Measurements from ENCODE around the gene NPC2.
A peak's percentile ranks its signal among the peaks of the same experiment; 100 is the strongest.

The NPC2 gene

DNA sequence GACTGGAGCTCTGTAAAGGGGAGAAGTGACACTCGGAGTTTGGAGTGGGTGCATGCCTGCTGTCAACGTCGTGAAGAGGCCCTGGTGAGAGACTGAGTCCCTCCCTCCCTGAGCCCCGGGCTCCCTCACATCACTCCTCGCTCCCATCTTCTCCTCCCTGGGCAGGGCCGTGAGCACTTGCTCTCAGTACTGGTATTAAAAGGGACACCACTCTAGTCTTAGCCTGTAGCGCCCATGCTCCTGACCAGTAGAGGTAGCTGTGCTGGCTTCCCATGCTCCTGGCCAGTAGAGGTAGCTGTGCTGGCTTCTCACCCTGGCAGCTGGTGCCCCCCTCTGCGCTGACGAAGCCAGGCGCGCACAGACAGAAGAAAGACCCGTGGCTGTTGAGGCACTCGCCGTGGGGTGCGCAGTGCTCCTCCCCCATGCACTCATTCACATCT lies 15.2 kb upstream of the NPC2 start:
- ChIA-PET POLR2A (no interaction called here), CTCF (interaction anchor here (0.6 to 2.3 kb wide), 9 partner anchors 11 to 292 kb away, joined by 3 to 8 read pairs (median 3); no protein-coding TSS in a partner anchor)
- Histone ChIP-seq H3K27me3 (replicated peaks in 2 of 5; ENCODE audit: control insufficient read depth in 4 of 5, insufficient read depth in 5 of 5, low read length in 4 of 5) (no peaks in the 10 kb centered on the region), H3K27ac (ENCODE audit: insufficient read depth in 1 of 2, low read depth in 1 of 2, low read length in 2 of 2, poor library complexity in 1 of 2, severe bottlenecking in 2 of 2) (no peak overlapping the region), H3K9me3 (ENCODE audit: control extremely low read depth in 1 of 5, control insufficient read depth in 4 of 5, insufficient read depth in 2 of 5, low read depth in 1 of 5, low read length in 4 of 5) (no peaks in the 10 kb centered on the region), H3K36me3 (ENCODE audit: control insufficient read depth in 4 of 4, insufficient read depth in 4 of 4, low read length in 3 of 4) (no peaks in the 10 kb centered on the region), H3K4me1 (ENCODE audit: control extremely low read depth in 1 of 4, control insufficient read depth in 4 of 4, insufficient read depth in 4 of 4, low read length in 3 of 4) (peaks cover 0 to 3% (median 1%) of the 10 kb centered on the region in 4 experiments), H3K4me3 (ENCODE audit: control insufficient read depth in 1 of 7, extremely low read depth in 1 of 7, insufficient read depth in 4 of 7, low read depth in 2 of 7, low read length in 6 of 7) (no peak overlapping the region)
- DNase-seq = peak; percentile 56 to 75 (median 69)
- 35% methylated on average over 2 of the region's 15 CpGs for WGBS (ENCODE audit: insufficient coverage)

DNA sequence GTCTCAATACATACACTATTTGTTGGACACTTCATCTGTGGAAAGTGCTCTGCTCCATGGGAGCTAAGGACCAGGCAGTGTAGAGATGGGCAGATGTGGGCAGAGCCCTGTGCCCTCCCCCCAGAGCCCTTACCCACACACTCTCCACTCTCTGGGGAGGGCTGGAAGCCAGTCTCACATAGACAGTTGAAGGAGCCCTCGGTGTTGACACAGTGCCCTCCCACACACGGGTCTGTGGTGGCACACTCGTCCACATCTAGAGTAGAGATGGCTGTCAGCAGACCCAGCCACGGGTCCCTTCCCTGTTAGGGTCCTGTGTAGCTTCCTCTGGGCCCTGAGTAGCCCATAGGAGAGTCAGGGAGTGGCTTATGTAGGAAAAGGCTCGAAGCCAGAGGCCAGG lies 14.7 kb upstream of the NPC2 start:
- 83% methylated on average over 4 of the region's 5 CpGs for WGBS (ENCODE audit: insufficient coverage)
- no peak for DNase-seq
- POLR2A ChIA-PET = no interaction called here
- no peaks in the 10 kb centered on the region for H3K9me3 ChIP-seq (ENCODE audit: control extremely low read depth in 1 of 5, control insufficient read depth in 4 of 5, insufficient read depth in 2 of 5, low read depth in 1 of 5, low read length in 4 of 5)
- H3K27me3 ChIP-seq (replicated peaks in 2 of 5; ENCODE audit: control insufficient read depth in 4 of 5, insufficient read depth in 5 of 5, low read length in 4 of 5) = no peaks in the 10 kb centered on the region
- CTCF ChIA-PET = interaction anchor here (0.6 to 2.3 kb wide), 4 partner anchors 10 to 293 kb away, joined by 3 to 8 read pairs (median 3); no protein-coding TSS in a partner anchor
- H3K4me1 ChIP-seq (ENCODE audit: control extremely low read depth in 1 of 4, control insufficient read depth in 4 of 4, insufficient read depth in 4 of 4, low read length in 3 of 4) = peaks cover 0 to 3% (median 1%) of the 10 kb centered on the region in 4 experiments
- H3K36me3 ChIP-seq (ENCODE audit: control insufficient read depth in 4 of 4, insufficient read depth in 4 of 4, low read length in 3 of 4) = no peaks in the 10 kb centered on the region
- no peak overlapping the region for H3K27ac ChIP-seq (ENCODE audit: insufficient read depth in 1 of 2, low read depth in 1 of 2, low read length in 2 of 2, poor library complexity in 1 of 2, severe bottlenecking in 2 of 2)
- no peak overlapping the region for H3K4me3 ChIP-seq (ENCODE audit: control insufficient read depth in 1 of 7, extremely low read depth in 1 of 7, insufficient read depth in 4 of 7, low read depth in 2 of 7, low read length in 6 of 7)

DNA sequence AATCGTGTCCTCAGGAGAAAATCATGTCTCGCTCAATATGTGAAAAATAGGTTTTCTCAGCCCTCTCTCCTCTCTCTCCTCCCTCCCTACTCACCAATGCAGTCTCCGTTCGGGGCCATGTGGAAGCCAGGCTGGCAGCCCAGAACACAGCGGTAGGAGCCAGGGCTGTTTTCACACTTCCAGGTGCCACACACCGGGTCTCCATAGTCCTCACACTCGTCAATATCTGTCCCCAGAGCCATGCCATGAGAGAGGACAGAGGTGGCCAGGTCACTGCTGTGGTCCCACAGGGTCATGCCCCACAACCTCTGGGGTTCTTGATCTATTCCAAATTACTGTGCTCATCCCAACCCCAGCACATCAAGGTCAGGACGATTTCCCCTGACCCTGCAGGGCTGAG lies 14.0 kb upstream of the NPC2 start:
- WGBS (ENCODE audit: insufficient coverage) = 94% methylated on average over 6 of the region's 8 CpGs
- ChIA-PET CTCF (interaction anchor here (0.6 kb wide), 1 partner anchor 148 kb away, joined by 3 read pairs; no protein-coding TSS in a partner anchor), POLR2A (no interaction called here)
- H3K27ac ChIP-seq (ENCODE audit: insufficient read depth in 1 of 2, low read depth in 1 of 2, low read length in 2 of 2, poor library complexity in 1 of 2, severe bottlenecking in 2 of 2) = no peak overlapping the region
- peaks cover 0 to 3% (median 1%) of the 10 kb centered on the region in 4 experiments for H3K4me1 ChIP-seq (ENCODE audit: control extremely low read depth in 1 of 4, control insufficient read depth in 4 of 4, insufficient read depth in 4 of 4, low read length in 3 of 4)
- H3K27me3 ChIP-seq (replicated peaks in 2 of 5; ENCODE audit: control insufficient read depth in 4 of 5, insufficient read depth in 5 of 5, low read length in 4 of 5) = no peaks in the 10 kb centered on the region
- DNase-seq = no peak
- H3K4me3 ChIP-seq (ENCODE audit: control insufficient read depth in 1 of 7, extremely low read depth in 1 of 7, insufficient read depth in 4 of 7, low read depth in 2 of 7, low read length in 6 of 7) = no peak overlapping the region
- no peaks in the 10 kb centered on the region for H3K36me3 ChIP-seq (ENCODE audit: control insufficient read depth in 4 of 4, insufficient read depth in 4 of 4, low read length in 3 of 4)
- no peaks in the 10 kb centered on the region for H3K9me3 ChIP-seq (ENCODE audit: control extremely low read depth in 1 of 5, control insufficient read depth in 4 of 5, insufficient read depth in 2 of 5, low read depth in 1 of 5, low read length in 4 of 5)

DNA sequence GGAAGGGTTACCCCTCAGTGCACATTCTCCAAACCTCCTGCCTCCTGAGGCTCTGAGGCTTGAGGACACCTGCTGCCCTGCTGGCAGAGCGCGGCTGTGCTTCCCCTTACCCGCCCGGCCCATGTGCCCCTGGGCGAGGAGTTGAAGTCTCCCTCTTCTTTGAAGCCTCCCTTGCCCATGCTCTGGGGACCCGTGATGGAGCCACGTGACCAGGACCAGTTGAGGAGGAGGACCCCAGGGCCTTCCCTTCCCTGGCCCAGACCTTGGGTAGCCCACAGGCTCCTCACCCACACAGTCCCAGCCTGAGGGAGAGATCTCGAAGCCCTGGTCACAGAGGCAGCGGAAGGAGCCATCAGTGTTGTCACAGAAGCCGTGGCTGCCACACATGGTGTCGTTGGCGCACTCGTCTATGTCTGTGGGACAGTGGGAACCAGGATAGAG lies 13.3 kb upstream of the NPC2 start:
- ChIA-PET POLR2A (no interaction called here), CTCF (no interaction called here)
- DNase-seq = peak in 1 of 3 donors; percentile 30
- H3K27me3 ChIP-seq (replicated peaks in 2 of 5; ENCODE audit: control insufficient read depth in 4 of 5, insufficient read depth in 5 of 5, low read length in 4 of 5) = no peaks in the 10 kb centered on the region
- H3K4me1 ChIP-seq (ENCODE audit: control extremely low read depth in 1 of 4, control insufficient read depth in 4 of 4, insufficient read depth in 4 of 4, low read length in 3 of 4) = peaks cover 0 to 4% (median 1%) of the 10 kb centered on the region in 4 experiments
- WGBS (ENCODE audit: insufficient coverage) = 94% methylated on average over 7 of the region's 13 CpGs
- no peaks in the 10 kb centered on the region for H3K36me3 ChIP-seq (ENCODE audit: control insufficient read depth in 4 of 4, insufficient read depth in 4 of 4, low read length in 3 of 4)
- H3K27ac ChIP-seq (ENCODE audit: insufficient read depth in 1 of 2, low read depth in 1 of 2, low read length in 2 of 2, poor library complexity in 1 of 2, severe bottlenecking in 2 of 2) = no peak overlapping the region
- no peak overlapping the region for H3K4me3 ChIP-seq (ENCODE audit: control insufficient read depth in 1 of 7, extremely low read depth in 1 of 7, insufficient read depth in 4 of 7, low read depth in 2 of 7, low read length in 6 of 7)
- no peaks in the 10 kb centered on the region for H3K9me3 ChIP-seq (ENCODE audit: control extremely low read depth in 1 of 5, control insufficient read depth in 4 of 5, insufficient read depth in 2 of 5, low read depth in 1 of 5, low read length in 4 of 5)

DNA sequence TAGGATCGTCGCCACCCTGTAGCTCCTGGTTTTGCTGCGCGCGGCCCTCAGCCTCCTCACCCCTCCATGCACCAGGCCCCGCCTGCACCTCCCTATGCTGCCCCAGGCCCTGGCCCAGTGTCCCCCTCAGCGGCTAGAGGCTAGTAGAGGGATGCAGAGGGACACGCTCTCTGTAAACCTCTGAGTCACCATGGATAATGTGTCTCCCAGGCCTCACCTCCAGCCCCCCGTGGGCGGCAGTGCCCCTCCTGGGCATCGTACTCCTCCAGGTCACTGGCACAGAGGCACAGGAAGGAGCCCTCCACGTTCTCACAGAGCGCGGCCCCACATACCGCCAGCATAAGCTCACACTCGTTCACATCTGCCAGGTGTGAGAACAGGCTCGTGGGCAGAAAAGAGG lies 12.7 kb upstream of the NPC2 start:
- Histone ChIP-seq H3K27me3 (replicated peaks in 2 of 5; ENCODE audit: control insufficient read depth in 4 of 5, insufficient read depth in 5 of 5, low read length in 4 of 5) (no peaks in the 10 kb centered on the region), H3K27ac (ENCODE audit: insufficient read depth in 1 of 2, low read depth in 1 of 2, low read length in 2 of 2, poor library complexity in 1 of 2, severe bottlenecking in 2 of 2) (no peak overlapping the region), H3K36me3 (ENCODE audit: control insufficient read depth in 4 of 4, insufficient read depth in 4 of 4, low read length in 3 of 4) (no peaks in the 10 kb centered on the region), H3K4me1 (ENCODE audit: control extremely low read depth in 1 of 4, control insufficient read depth in 4 of 4, insufficient read depth in 4 of 4, low read length in 3 of 4) (peaks cover 0 to 4% (median 1%) of the 10 kb centered on the region in 4 experiments), H3K9me3 (ENCODE audit: control extremely low read depth in 1 of 5, control insufficient read depth in 4 of 5, insufficient read depth in 2 of 5, low read depth in 1 of 5, low read length in 4 of 5) (no peaks in the 10 kb centered on the region), H3K4me3 (ENCODE audit: control insufficient read depth in 1 of 7, extremely low read depth in 1 of 7, insufficient read depth in 4 of 7, low read depth in 2 of 7, low read length in 6 of 7) (no peak overlapping the region)
- WGBS (ENCODE audit: insufficient coverage) = 95% methylated on average over 13 of the region's 17 CpGs
- DNase-seq = no peak
- POLR2A ChIA-PET = no interaction called here
- CTCF ChIA-PET = interaction anchor here (1.1 kb wide), 1 partner anchor 140 kb away, joined by 3 read pairs; no protein-coding TSS in a partner anchor

DNA sequence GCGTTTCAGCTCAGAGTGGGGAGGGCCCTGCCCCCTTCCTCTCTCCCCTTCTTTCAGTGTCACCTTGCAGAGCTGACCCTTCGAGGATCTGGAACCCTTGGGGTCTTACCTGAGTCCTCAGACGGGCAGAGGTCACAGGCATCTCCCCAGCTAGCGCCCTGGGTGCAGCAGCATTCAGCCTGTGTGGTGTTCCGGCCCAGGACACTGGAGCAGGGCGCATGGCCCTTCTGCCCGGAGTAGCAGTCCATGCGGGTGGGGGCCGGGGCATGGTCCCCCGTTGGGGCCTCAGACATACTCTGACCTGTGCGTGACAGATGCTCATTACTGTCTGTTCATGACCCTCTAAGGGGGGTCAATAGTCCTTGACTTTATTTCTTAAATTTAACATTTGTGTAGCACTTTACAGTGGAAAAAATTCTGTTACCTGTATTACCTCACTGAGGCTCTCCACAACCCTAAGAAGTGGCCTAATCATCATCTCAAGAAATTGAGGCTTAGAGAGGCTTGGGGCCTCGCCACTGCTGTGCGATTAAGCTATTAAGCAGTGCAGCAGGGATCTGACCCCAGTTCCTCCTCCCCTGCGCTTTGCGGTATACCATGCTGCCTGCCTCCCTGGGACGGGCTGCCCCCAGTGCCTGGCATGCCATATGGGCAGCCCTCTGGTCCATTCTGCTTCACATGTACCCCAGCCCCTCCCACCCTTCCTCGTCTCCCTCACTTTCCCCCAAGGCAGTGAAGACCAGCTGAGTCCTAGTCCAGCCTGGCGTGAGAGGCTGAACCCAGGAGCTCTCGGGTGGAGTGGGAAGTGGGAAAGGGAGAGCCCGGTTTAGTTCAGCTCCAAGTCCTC lies 12.0 kb upstream of the NPC2 start:
- ChIA-PET CTCF (interaction anchor here (0.6 to 1.8 kb wide), 5 partner anchors 13 to 140 kb away, joined by 3 to 4 read pairs (median 3); no protein-coding TSS in a partner anchor), POLR2A (no interaction called here)
- H3K27ac ChIP-seq (ENCODE audit: insufficient read depth in 1 of 2, low read depth in 1 of 2, low read length in 2 of 2, poor library complexity in 1 of 2, severe bottlenecking in 2 of 2) = no peak overlapping the region
- H3K9me3 ChIP-seq (ENCODE audit: control extremely low read depth in 1 of 5, control insufficient read depth in 4 of 5, insufficient read depth in 2 of 5, low read depth in 1 of 5, low read length in 4 of 5) = no peaks in the 10 kb centered on the region
- DNase-seq = no peak
- no peak overlapping the region for H3K4me3 ChIP-seq (ENCODE audit: control insufficient read depth in 1 of 7, extremely low read depth in 1 of 7, insufficient read depth in 4 of 7, low read depth in 2 of 7, low read length in 6 of 7)
- no peaks in the 10 kb centered on the region for H3K36me3 ChIP-seq (ENCODE audit: control insufficient read depth in 4 of 4, insufficient read depth in 4 of 4, low read length in 3 of 4)
- H3K27me3 ChIP-seq (replicated peaks in 2 of 5; ENCODE audit: control insufficient read depth in 4 of 5, insufficient read depth in 5 of 5, low read length in 4 of 5) = no peaks in the 10 kb centered on the region
- peaks cover 0 to 4% (median 1%) of the 10 kb centered on the region in 4 experiments for H3K4me1 ChIP-seq (ENCODE audit: control extremely low read depth in 1 of 4, control insufficient read depth in 4 of 4, insufficient read depth in 4 of 4, low read length in 3 of 4)
- WGBS (ENCODE audit: insufficient coverage) = 98% methylated on average over 15 of the region's 20 CpGs

DNA sequence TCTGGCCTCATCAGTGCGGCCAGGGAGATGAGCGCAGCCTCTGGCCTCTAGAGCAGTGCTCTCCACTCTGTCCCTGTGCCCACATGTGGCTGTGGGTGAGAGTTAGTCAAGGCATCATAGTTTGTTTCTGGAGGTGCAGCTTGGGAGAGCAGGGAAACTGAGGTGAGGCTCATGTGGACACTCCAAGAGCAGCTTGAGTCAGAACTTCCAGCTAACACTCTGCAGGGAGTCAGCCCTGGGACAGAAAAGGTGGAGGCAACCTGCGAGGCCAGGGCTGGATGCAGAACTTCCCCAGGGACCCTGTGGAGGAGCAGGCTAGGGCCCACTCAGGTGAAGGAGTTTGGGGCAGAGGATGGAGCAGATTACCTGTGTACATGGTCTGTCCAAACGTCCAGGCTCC lies 11.3 kb upstream of the NPC2 start:
- Histone ChIP-seq H3K4me3 (ENCODE audit: control insufficient read depth in 1 of 7, extremely low read depth in 1 of 7, insufficient read depth in 4 of 7, low read depth in 2 of 7, low read length in 6 of 7) (no peak overlapping the region), H3K9me3 (ENCODE audit: control extremely low read depth in 1 of 5, control insufficient read depth in 4 of 5, insufficient read depth in 2 of 5, low read depth in 1 of 5, low read length in 4 of 5) (no peaks in the 10 kb centered on the region), H3K36me3 (ENCODE audit: control insufficient read depth in 4 of 4, insufficient read depth in 4 of 4, low read length in 3 of 4) (no peaks in the 10 kb centered on the region), H3K4me1 (ENCODE audit: control extremely low read depth in 1 of 4, control insufficient read depth in 4 of 4, insufficient read depth in 4 of 4, low read length in 3 of 4) (peaks cover 0 to 4% (median 1%) of the 10 kb centered on the region in 4 experiments), H3K27ac (ENCODE audit: insufficient read depth in 1 of 2, low read depth in 1 of 2, low read length in 2 of 2, poor library complexity in 1 of 2, severe bottlenecking in 2 of 2) (no peak overlapping the region), H3K27me3 (replicated peaks in 2 of 5; ENCODE audit: control insufficient read depth in 4 of 5, insufficient read depth in 5 of 5, low read length in 4 of 5) (no peaks in the 10 kb centered on the region)
- CTCF ChIA-PET = interaction anchor here (0.6 to 1.8 kb wide), 4 partner anchors 14 to 105 kb away, joined by 3 to 4 read pairs (median 3); no protein-coding TSS in a partner anchor
- DNase-seq = no peak
- 96% methylated on average over 3 of the region's 4 CpGs for WGBS (ENCODE audit: insufficient coverage)
- POLR2A ChIA-PET = no interaction called here

All from common myeloid progenitor, CD34-positive (primary cell).